K562 (cell line): ENCODE measurements around the gene TMEM217. TPM values are rescaled to one million over a fixed set of nuclear protein-coding genes. Genes with fewer than 3 reads are reported as not detected.

Experiments used
- AFF1 ChIP-seq, 2 experiments: fragments of 450-650 bp; IDR thresholded peaks; 2 replicates each; pipeline ENCODE4 v1.6.1; 2018; ENCODE audit warnings: mild to moderate bottlenecking in 2 of 2, low read depth in 1 of 2; ENCODE audit not compliant: partially characterized antibody in 2 of 2
- ATF1 ChIP-seq, 2 experiments: fragments of 450-650 bp in 1 of 2; IDR thresholded peaks; 2 replicates each; pipeline ENCODE4 v1.6.1; 2016; ENCODE audit warnings: missing compliant biosample characterization in 1 of 2, missing genetic modification characterization in 1 of 2
- ATF7 ChIP-seq: fragments of 450-650 bp; IDR thresholded peaks from 2 replicates; pipeline ENCODE4 v1.7.1; 2014; ENCODE audit warnings: mild to moderate bottlenecking, moderate library complexity
- BHLHE40 ChIP-seq: IDR thresholded peaks from 2 replicates; pipeline ENCODE4 v1.6.1; 2011; ENCODE audit warnings: low read length, improper control_type of control experiment
- CXXC5 ChIP-seq: fragments of 250-450 bp; sonication (Bioruptor Pico); IDR thresholded peaks from 2 replicates; pipeline ENCODE4 v1.8.0; 2022; ENCODE audit warnings: inconsistent platforms, mild to moderate bottlenecking, moderate library complexity
- MYC ChIP-seq, 2 experiments: fragments of 250-450 bp in 1 of 2; sonication (Bioruptor Pico) in 1 of 2; IDR thresholded peaks; 2 replicates each; pipeline versions ENCODE4 v1.5.1 to v1.6.1; 2012 to 2021; ENCODE audit warnings: low read depth in 2 of 2, borderline replicate concordance in 1 of 2, improper control_type of control experiment in 1 of 2, low read length in 1 of 2, mild to moderate bottlenecking in 1 of 2, moderate library complexity in 1 of 2
- POLR2AphosphoS5 ChIP-seq: IDR thresholded peaks from 2 replicates; pipeline ENCODE4 v1.6.1; 2011; ENCODE audit warnings: mild to moderate bottlenecking, low read depth, low read length, moderate library complexity; ENCODE audit not compliant: control insufficient read depth, insufficient read depth
- RB1 ChIP-seq: fragments of 450-650 bp; IDR thresholded peaks from 2 replicates; pipeline ENCODE4 v1.6.1; 2017; ENCODE audit warnings: low read depth, mild to moderate bottlenecking
- WHSC1 ChIP-seq: IDR thresholded peaks from one replicate; pipeline ENCODE4 v1.6.1; 2012; ENCODE audit warnings: low read length, control low read depth, inconsistent platforms
- ZNF311 ChIP-seq: fragments of 250-450 bp; sonication (Bioruptor Pico); IDR thresholded peaks from 2 replicates; pipeline ENCODE4 v1.4.0; 2020; ENCODE audit warnings: mild to moderate bottlenecking, moderate library complexity
- ZNF592 ChIP-seq: fragments of 450-650 bp; IDR thresholded peaks from 2 replicates; pipeline ENCODE4 v1.6.1; 2017; ENCODE audit warnings: antibody characterized with exemption, mild to moderate bottlenecking
- polyA plus RNA-seq, 8 experiments: library from polyadenylated mRNA; depleted of rRNA in 4 of 8; stranded (reverse) in 5 of 8; unstranded in 3 of 8; fragments of >200 nt; fragmentation: Nextera tagmentation in 2 of 8; fragmentation: Illumina TruSeq in 1 of 8; extraction: Ambion mirVana in 2 of 8; extraction: Trizol in 1 of 8; gene quantifications; 2 replicates each; pipeline versions ENCODE4 v1.2.1 to v1.2.3, GENCODE V29; 2011 to 2014; ENCODE audit warnings: inconsistent platforms in 1 of 8, missing spikeins in 1 of 8
- total RNA-seq, 7 experiments: library from RNA; depleted of rRNA in 6 of 7; stranded (reverse); fragments of >200 nt in 6 of 7; fragmentation: Illumina TruSeq in 2 of 7; extraction: Trizol in 2 of 7; gene quantifications; 2 replicates each; pipeline versions ENCODE4 v1.2.1 to v1.2.3, GENCODE V29; 2011 to 2021; ENCODE audit warnings: low replicate concordance in 1 of 7
- TF ChIP-seq, protein P1 (sequence below): sonication (generic); formaldehyde crosslinking; IDR thresholded peaks from 2 replicates; pipeline ENCODE4 v1.8.0; 2022; ENCODE audit warnings: mild to moderate bottlenecking, missing genetic modification reagents

The TMEM217 gene
- total and polyA plus RNA-seq, 9 of the 15 experiments (the other 6 are each of a cell fraction or from before 2014, with no cell fraction given), result 1.3 to 8.0 (median 1.9) TPM

DNA sequence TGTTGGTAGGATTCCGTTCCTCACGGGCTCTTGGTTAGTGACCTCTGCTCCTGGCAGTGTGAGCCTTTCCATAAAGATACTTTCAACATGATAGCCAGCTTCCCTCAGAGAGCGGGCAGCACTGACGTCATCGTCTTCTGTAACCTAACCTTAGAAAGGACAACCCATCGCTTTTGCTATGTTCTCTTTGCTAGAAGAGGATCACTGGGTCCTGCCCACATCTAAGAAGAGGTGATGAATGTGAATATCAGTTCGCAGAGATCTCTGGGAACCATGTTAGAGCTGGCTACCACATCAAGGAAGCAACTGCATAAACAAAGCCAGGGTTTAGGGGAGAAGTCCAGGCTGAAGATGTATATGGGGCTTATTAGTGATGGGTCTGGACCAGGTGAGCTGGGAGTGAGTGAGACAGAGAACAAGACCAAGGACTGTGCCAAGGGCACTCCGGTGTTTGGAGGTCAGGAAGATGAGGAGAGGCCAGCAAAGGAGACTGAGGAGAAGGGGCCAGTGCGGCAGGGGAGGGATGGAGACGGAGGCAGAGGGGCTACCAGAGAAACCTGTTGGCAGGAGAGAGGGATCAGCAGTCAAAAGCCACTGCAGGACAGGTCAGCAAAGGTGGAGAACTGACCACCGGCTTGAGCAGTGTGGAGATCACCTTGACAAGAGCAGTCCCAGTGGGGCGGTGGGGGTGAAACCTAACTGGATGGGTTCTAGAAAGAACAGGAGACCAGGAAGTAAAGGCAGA lies 48.3 kb downstream of the TMEM217 start (continued):
- TF ChIP-seq ZNF592, result peak; percentile 59; the same call in 1 of the 2 replicates
- peak; percentile 18; the same call in 1 of the 2 replicates for TF ChIP-seq ZNF311 (CRISPR knock-in tag)
- no peak for TF ChIP-seq AFF1 (IDR thresholded peaks at IDR 0.05; ENCODE audit: low read depth in 1 of 2, partially characterized antibody in 2 of 2)
- TF ChIP-seq ATF1 (CRISPR knock-in tag; IDR thresholded peaks at IDR 0.05), result no peak
- TF ChIP-seq ATF1 (tag; IDR thresholded peaks at IDR 0.05), result peak; percentile 41
- peak; percentile 38 for TF ChIP-seq WHSC1
- 0 out of 2 replicates have a peak, but pooled peaks have one; percentile 8 for TF ChIP-seq CXXC5 (CRISPR knock-in tag)
- no peak for TF ChIP-seq RB1
- peak; percentile 89 for TF ChIP-seq ATF7
- TF ChIP-seq, protein P1, sequence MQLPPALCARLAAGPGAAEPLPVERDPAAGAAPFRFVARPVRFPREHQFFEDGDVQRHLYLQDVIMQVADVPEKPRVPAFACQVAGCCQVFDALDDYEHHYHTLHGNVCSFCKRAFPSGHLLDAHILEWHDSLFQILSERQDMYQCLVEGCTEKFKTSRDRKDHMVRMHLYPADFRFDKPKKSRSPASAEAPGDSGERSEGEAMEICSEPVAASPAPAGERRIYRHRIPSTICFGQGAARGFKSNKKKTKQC (CRISPR knock-in tag), result peak; percentile 33; the same call in 1 of the 2 replicates
- 0 out of 2 replicates have a peak, but pooled peaks have one; percentile 4 for TF ChIP-seq BHLHE40
- no peak for TF ChIP-seq MYC (IDR thresholded peaks at IDR 0.05; ENCODE audit: low read depth, low read length)
- peak; percentile 10; the same call in 1 of the 2 replicates for TF ChIP-seq MYC (CRISPR knock-in tag; IDR thresholded peaks at IDR 0.05; ENCODE audit: borderline replicate concordance, low read depth)
- no peak for TF ChIP-seq POLR2AphosphoS5
